ENCODE data around the gene SNAP29.
"Not testable (repeated sequence)": the region's sequence is repeated elsewhere in the genome, so short reads cannot be mapped to it uniquely, and the experiment has no call there.

- not testable (repeated sequence) for TF ChIP-seq EZH2 (IDR thresholded peaks at IDR 0.05; ENCODE audit: low read length, unreplicated experiment); CTCF (conservative IDR thresholded peaks at IDR 0.05; ENCODE audit: low read depth, low read length); EZH2phosphoT487 (IDR thresholded peaks at IDR 0.05; ENCODE audit: borderline replicate concordance, low read length)
Measured at GRCh38 chr22:20901093-20902033, 42.6 kb downstream of the SNAP29 start.

All from PC-3 (cell line).